HepG2 (cell line): Measurements from ENCODE around the gene METTL16. TPM values are rescaled to one million over a fixed set of nuclear protein-coding genes. Genes with fewer than 3 reads are reported as not detected.
A peak's percentile ranks its signal among the peaks of the same experiment; 100 is the strongest.

Experiments
- BRCA1 ChIP-seq: sonication (generic); formaldehyde crosslinking; IDR thresholded peaks from 2 replicates; pipeline ENCODE4 v1.4.0; 2020; ENCODE audit warnings: missing genetic modification reagents
- CEBPB ChIP-seq: IDR thresholded peaks from 2 replicates; pipeline ENCODE4 v1.6.1; 2011; ENCODE audit warnings: low read depth, low read length, improper control_type of control experiment, borderline replicate concordance
- DBP ChIP-seq: sonication (generic); formaldehyde crosslinking; IDR thresholded peaks from 2 replicates; pipeline ENCODE4 v1.4.0; 2020; ENCODE audit warnings: missing genetic modification reagents; ENCODE audit errors: not compliant biosample characterization
- FOXO4 ChIP-seq: sonication (generic); formaldehyde crosslinking; conservative IDR thresholded peaks from 2 replicates; pipeline ENCODE4 v1.8.1; 2023; ENCODE audit warnings: missing genetic modification reagents
- GLI4 ChIP-seq: sonication (generic); formaldehyde crosslinking; IDR thresholded peaks from 2 replicates; pipeline ENCODE4 v1.5.1; 2020; ENCODE audit warnings: missing genetic modification reagents, mild to moderate bottlenecking, moderate library complexity, borderline replicate concordance
- HDAC2 ChIP-seq: sonication (generic); formaldehyde crosslinking; IDR thresholded peaks from 2 replicates; pipeline ENCODE4 v1.4.0; 2020; ENCODE audit warnings: missing genetic modification reagents
- MXI1 ChIP-seq: IDR thresholded peaks from 3 replicates; pipeline ENCODE4 v1.6.1; 2012; ENCODE audit warnings: low read depth, low read length, inconsistent platforms, borderline replicate concordance
- PATZ1 ChIP-seq: sonication (generic); formaldehyde crosslinking; IDR thresholded peaks from 2 replicates; pipeline ENCODE4 v1.4.0; 2020; ENCODE audit warnings: missing genetic modification reagents
- RELA ChIP-seq: sonication (generic); formaldehyde crosslinking; IDR thresholded peaks from 2 replicates; pipeline ENCODE4 v1.4.0; 2020; ENCODE audit warnings: missing genetic modification reagents
- SUZ12 ChIP-seq: fragments of 150-350 bp; IDR thresholded peaks from 2 replicates; pipeline ENCODE4 v1.6.1; 2014; ENCODE audit warnings: low read depth, low read length
- ZBTB2 ChIP-seq: sonication (generic); formaldehyde crosslinking; IDR thresholded peaks from 2 replicates; pipeline ENCODE4 v1.8.0; 2022; ENCODE audit warnings: low read depth, missing genetic modification reagents
- ZBTB34 ChIP-seq: sonication (generic); formaldehyde crosslinking; IDR thresholded peaks from 2 replicates; pipeline ENCODE4 v1.8.0; 2022; ENCODE audit warnings: mild to moderate bottlenecking, missing genetic modification reagents
- ZBTB38 ChIP-seq: sonication (generic); formaldehyde crosslinking; IDR thresholded peaks from 2 replicates; pipeline ENCODE4 v1.5.1; 2020; ENCODE audit warnings: mild to moderate bottlenecking, missing genetic modification reagents
- ZEB1 ChIP-seq: IDR thresholded peaks from 2 replicates; pipeline ENCODE4 v1.6.1; 2012; ENCODE audit warnings: mild to moderate bottlenecking, low read depth, inconsistent platforms; ENCODE audit not compliant: insufficient replicate concordance
- ZNF746 ChIP-seq: sonication (generic); formaldehyde crosslinking; IDR thresholded peaks from 2 replicates; pipeline ENCODE4 v1.8.0; 2022; ENCODE audit warnings: mild to moderate bottlenecking, missing genetic modification reagents
- ZSCAN21 ChIP-seq: sonication (generic); formaldehyde crosslinking; IDR thresholded peaks from 2 replicates; pipeline ENCODE4 v1.8.0; 2022; ENCODE audit warnings: mild to moderate bottlenecking, missing genetic modification reagents, moderate library complexity, borderline replicate concordance
- polyA plus RNA-seq, 8 experiments: library from polyadenylated mRNA; depleted of rRNA in 3 of 8; stranded (reverse) in 7 of 8; unstranded in 1 of 8; fragments of >200 nt; fragmentation: Illumina TruSeq in 4 of 8; extraction: Trizol in 4 of 8; gene quantifications; 2 replicates each; pipeline versions ENCODE4 v1.2.1 to v1.2.3, GENCODE V29; 2011 to 2016; ENCODE audit warnings: low read depth in 4 of 8, missing spikeins in 1 of 8, mixed read lengths in 1 of 8; ENCODE audit not compliant: insufficient read depth in 1 of 8
- total RNA-seq, 5 experiments: library from RNA; depleted of rRNA; stranded (reverse); fragments of >200 nt; fragmentation: Illumina TruSeq; extraction: Trizol; gene quantifications; 2 replicates each; pipeline ENCODE4 v1.2.3, GENCODE V29; 2016; ENCODE audit warnings: low read depth in 1 of 5

METTL16 gene
- total and polyA plus RNA-seq, 2 of the 13 experiments (the other 11 are each of a cell fraction or from before 2014, with no cell fraction given), result 11.6 to 18.5 TPM

GRCh38 chr17:2401426-2402221 lies 110.1 kb downstream of the METTL16 start (continued):
- TF ChIP-seq DBP (CRISPR knock-in tag) (peak; percentile 55), ZBTB2 (CRISPR knock-in tag) (0 out of 2 replicates have a peak, but pooled peaks have one; percentile 4), FOXO4 (CRISPR knock-in tag) (no peak), MXI1 (peak; percentile 91; the same call in 2 of the 3 replicates), PATZ1 (CRISPR knock-in tag) (peak; percentile 90), ZEB1 (peak; percentile 49), RELA (CRISPR knock-in tag) (no peak; the same call in 1 of the 2 replicates), ZBTB34 (CRISPR knock-in tag) (0 out of 2 replicates have a peak, but pooled peaks have one; percentile 19), GLI4 (CRISPR knock-in tag) (peak; percentile 43; the same call in 1 of the 2 replicates), ZBTB38 (peak; percentile 46; the same call in 1 of the 2 replicates), HDAC2 (CRISPR knock-in tag) (peak; percentile 50; the same call in 1 of the 2 replicates), BRCA1 (CRISPR knock-in tag) (peak; percentile 60), ZSCAN21 (CRISPR knock-in tag) (peak; percentile 70; the same call in 1 of the 2 replicates), CEBPB (peak; percentile 94), SUZ12 (no peak), ZNF746 (0 out of 2 replicates have a peak, but pooled peaks have one; percentile 27)
